T47D (cell line): ENCODE data around the gene SLC9A9.
"Not testable (repeated sequence)": the region's sequence is repeated elsewhere in the genome, so short reads cannot be mapped to it uniquely, and the experiment has no call there.

Source experiments
- DNase-seq, 2 experiments: peaks; one replicate each; pipeline versions ENCODE4 v3.0.0 to v3.0.0-alpha.2; 2011 to 2012; ENCODE audit warnings: low read depth in 1 of 2, low spot score in 1 of 2
- JUND ChIP-seq: IDR thresholded peaks from 2 replicates; pipeline ENCODE4 v1.6.1; 2012; ENCODE audit warnings: low read depth
- in situ Hi-C: cut with HindIII; loops from 2 replicates; pipeline ENCODE4 v1.10.0; 2016; ENCODE audit warnings: low sequenced_read_pairs, low pct_unique_long_range_greater_than_20kb

The SLC9A9 gene

DNA sequence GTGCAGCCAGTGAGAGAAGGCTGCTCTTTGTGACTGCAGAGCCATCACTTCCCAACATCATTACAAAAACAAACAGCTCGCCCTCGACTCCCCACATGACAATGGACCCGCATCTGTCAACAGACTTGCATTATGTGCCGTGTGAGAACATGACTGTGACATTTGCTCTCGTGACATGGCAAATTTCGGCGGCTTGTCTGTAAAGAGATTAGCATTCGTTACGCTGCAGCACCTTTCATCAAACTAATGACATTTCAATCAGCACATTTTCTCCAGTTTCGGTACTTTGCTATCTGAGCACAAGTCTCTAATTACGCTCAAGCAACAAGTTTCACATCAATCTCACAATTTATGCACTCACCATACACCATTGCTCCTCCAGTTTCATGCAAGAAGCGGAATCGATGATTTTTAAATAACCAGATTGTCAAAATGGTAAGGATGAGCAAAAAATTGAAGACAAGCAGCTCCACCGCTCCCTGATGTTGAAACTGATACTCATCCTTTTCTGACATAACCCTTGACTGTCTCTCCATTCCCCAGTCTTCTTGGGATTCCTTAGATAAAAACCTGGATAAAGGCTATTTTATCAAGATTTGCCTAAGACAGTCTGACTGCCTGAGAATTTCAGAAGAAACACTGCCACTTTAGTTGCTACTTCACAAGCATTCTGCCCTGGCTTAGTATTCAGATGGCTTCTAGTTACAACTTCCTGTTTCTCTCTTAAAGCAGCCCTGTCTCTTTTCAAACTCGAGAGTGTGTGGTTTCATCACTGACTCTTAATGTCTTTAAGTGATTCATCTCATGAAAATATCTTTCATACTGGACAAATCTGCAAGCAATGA is at the start of gene SLC9A9:
SLC9A9 (minus strand) TSS at position 682 of the 845 bp plus-strand sequence; CDS start at position 536, 146 bp downstream.
- in situ Hi-C loops: no loop called here
- no peak for TF ChIP-seq JUND
- peak; percentile 21 to 52 for DNase-seq

DNA sequence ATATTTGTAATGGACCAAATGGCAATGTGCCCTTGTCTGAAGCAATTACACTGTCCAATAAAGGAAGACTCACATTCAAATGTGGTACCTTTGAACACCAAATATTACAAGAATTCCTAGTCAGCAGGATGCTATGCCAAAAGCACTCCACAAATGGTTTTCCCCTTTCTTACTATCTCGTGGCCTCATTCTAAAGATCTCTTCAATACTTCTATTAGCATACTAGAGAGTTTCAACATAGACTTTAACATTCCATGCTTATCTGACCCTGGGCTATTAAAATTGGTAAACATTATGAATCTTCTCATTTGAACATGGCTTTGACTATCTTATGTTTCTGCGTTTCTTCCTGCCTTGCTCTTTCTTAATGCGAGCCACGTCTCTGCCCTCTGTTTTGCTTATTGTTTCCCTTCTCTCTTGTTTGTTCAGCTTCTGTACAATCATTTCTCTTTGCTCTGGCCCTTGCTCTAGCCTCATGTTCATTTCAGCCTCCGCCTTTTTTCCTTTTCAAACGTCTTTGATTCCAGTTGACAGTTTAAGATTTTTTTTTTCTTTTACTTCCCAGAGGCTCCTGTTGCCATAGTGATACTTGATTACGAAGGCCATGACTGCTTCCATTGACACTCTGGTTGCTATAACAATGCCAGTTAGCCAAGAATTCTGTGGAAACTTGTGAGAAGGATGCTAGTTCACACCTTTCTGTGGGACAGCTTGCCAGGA is 49.5 kb upstream of the SLC9A9 start:
- no peak for TF ChIP-seq JUND
- peak in 1 of 2 experiments; percentile 12 for DNase-seq
- in situ Hi-C loops: no loop called here

DNA sequence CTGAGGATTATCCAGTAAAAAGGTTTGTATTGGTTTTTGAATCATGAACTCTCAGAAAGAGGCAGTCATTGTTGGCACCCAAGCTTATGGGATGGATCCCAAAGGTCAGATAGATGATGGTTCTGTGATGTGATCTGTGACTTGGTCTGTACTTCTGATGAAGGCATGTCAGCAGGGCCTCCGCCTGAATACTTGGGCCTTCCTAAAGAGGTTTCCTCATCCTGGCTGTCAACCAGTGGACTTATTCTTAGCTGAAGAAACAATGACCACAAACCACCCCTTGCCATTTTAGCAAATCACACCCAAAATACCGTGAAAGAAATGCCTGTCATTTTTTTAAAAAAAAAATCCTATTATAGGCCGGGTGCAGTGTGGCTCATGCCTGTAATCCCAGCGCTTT is 48.2 kb upstream of the SLC9A9 start:
- TF ChIP-seq JUND: no peak
- no peak for DNase-seq
- in situ Hi-C loops: no loop called here

DNA sequence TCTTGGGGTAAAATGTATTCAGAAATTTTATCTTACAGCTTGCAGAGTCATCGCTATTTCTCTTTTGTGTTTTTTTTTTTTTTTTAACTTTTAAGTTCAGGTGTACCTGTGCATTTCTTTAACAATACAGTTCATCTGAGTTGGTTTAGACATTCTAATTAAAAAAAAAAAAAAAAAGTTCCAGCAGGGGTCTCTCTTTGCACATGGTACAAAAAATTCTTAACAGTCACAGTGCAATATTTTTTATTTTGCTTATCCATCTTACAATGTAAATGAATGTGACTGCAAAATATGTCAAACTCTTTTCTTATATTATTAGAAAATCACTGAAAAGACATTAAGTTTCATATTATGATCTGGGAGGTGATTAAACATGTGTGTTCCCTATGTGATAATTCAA is 47.5 kb upstream of the SLC9A9 start:
- TF ChIP-seq JUND: no peak
- peak in 1 of 2 experiments; percentile 59 for DNase-seq
- in situ Hi-C loops: no loop called here

DNA sequence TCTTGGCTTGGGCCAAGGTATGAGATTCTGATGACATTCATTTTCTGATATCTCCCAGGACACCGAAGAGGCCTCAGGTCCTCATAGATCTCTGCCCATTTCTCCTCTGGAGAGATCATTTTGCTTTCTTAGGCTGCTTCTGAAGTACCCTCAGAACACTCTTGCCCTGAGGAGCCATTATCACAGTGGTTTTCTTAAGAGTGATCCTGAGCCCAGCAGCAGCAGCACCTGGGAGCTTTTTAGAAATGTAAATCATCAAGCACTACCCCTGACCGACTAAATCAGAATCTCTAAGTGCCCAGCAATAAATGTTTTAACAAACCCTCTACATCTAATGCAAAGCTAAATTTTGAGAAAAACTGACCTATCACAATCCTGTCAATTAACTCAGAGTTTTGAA is 40.6 kb upstream of the SLC9A9 start:
- DNase-seq: no peak
- in situ Hi-C loops: no loop called here

DNA sequence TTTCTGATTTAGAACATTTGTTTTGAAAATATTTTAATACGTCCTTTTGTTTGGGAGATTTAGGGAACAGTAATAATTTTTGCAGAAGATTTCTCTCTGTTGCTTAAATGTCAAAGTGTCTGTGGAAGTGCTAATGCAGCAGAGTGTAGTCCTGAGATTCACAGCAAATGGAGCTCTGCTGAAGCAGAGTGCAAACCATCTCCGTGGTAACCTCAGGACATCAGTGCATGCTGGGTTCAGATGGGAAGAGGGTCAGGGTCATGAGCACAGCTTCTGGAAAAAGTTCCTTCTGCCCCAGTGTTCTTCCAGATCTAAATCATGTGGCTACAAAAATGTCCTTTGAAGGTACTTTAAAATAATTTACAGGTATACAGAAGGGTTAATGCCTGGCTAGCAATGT is 39.9 kb upstream of the SLC9A9 start:
- in situ Hi-C loops: no loop called here
- no peak for DNase-seq
- TF ChIP-seq JUND: no peak

More for the DNA sequence above, 40.6 kb upstream of the SLC9A9 start:
- TF ChIP-seq JUND: no peak

DNA sequence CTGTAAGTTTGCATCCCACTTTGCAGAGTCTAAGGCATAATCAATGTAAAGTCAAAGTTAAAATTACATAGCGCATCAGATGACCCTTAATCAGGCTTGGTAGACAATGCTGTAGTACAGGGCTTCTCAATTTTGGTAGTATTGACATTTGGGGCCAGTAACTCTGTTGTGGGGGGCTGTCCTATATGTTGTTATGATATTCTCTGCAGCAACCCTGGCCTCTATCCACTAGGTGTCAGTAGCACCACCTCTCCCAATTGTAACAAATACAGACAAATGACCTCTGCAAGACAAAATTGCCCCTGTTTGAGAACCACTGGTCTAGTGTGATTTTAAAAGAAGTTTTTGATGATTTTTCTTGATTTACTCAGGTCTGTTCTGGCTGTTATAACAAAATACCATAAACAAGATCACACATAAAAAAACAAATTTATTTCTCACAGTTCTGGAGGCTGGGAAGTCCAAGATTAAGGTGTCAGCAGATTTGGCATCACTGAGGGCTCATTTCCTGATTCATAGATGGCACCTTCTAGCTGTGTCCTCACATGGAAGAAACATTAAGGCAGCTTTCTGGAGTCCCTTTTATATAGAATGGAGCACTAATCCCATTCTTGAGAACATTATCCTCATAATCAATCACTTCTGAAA is 37.6 kb upstream of the SLC9A9 start:
- peak; percentile 19 to 69 for DNase-seq
- in situ Hi-C loops: no loop called here
- TF ChIP-seq JUND: no peak

DNA sequence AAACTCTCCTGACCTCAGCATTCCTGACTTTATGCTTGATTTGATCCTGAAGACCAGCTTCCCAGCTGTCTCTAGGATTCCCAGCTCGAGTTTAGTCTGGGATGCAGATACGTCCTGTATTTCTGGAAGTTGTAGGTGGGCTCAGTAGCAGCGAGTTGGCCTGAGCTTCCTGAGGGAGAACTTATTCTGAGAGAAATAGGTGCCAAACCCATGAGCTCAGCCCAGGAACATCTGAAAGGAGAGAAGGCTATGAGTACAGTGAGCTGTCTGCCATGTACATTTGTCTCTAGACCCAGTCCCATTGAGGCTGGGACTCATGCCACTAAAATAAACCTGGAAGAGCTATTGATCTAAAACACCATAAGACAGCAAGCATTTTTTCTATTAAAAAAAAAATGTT is 36.6 kb upstream of the SLC9A9 start:
- in situ Hi-C loops: no loop called here
- no peak for DNase-seq
- TF ChIP-seq JUND: no peak

DNA sequence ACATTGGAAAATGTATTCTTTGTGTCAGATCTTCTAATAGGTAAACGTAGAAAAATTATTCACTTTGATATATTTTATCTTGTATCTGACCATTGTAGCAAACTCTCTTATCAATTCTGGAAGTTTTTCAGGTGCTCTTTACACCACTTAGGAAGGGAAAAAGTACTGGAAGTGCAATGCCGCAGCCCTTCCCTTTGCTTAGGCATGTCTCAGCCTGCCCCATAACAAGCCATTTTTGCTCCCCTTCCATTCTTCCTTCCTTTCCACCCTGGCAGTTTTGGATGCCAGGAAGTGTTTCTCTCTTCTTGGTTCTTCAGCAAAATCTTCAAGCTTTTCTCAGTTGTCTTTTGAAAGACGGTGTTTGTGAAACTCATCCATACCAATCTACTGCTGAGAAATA is 34.9 kb upstream of the SLC9A9 start:
- in situ Hi-C loops: no loop called here
- TF ChIP-seq JUND: no peak

DNA sequence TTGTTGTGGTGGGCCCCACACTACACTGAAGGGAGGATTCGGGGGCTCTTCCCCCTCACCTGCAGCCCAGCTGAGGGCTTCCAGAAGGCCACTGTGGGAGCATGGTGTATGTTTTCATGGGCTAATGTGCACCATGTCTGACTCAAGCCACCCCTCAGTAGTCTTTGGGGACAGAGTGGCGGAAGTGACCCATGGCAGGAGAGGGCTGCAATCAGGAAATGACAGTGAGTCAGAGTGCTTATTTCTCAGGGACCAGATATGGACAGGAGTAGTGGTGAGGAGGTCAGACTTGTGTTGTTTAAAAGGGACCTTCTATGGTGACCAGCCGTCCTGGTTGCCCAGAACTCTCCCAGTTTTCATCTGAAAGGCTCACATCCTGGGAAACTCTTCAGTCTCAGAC is 32.8 kb upstream of the SLC9A9 start:
- TF ChIP-seq JUND: no peak
- no peak for DNase-seq
- in situ Hi-C loops: no loop called here

More for the DNA sequence above, 34.9 kb upstream of the SLC9A9 start:
- no peak for DNase-seq

DNA sequence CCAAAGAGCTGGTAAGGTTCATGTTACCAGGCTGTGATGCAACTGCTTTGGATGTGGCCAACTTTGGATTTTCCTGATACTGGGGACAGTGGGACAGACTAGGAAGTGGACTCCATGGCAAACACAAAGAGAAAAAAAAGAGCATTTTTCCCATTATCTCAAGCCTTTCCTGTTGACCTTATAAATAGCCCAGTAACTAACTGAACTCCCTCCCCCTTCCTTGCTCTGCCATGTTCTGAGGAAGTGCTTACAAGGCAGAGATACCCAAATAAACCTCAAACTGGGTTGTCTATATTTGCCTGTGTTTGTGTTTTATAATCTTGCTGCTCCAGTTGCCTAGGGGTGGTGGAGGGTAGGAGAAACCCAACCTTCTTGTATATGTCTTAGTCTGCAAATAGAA is 27.3 kb upstream of the SLC9A9 start:
- no peak for DNase-seq
- no peak for TF ChIP-seq JUND
- in situ Hi-C loops: no loop called here

DNA sequence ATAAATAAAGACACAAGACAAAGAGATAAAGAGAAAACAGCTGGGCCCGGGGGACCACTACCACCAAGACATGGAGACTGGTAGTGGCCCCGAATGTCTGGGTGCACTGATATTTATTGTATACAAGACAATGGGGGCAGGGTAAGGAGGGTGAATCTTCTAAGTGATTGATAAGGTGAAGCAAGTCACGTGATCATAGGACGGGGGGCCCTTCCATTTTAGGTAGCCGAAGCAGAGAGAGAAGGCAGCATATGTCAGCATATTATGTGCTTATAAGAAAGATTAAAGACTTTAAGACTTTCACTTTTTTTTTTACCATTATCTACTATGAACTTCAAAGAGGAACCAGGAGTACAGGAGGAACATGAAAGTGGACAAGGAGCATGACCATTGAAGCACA is 25.3 kb upstream of the SLC9A9 start:
- in situ Hi-C loops, DNase-seq: not testable (repeated sequence)

DNA sequence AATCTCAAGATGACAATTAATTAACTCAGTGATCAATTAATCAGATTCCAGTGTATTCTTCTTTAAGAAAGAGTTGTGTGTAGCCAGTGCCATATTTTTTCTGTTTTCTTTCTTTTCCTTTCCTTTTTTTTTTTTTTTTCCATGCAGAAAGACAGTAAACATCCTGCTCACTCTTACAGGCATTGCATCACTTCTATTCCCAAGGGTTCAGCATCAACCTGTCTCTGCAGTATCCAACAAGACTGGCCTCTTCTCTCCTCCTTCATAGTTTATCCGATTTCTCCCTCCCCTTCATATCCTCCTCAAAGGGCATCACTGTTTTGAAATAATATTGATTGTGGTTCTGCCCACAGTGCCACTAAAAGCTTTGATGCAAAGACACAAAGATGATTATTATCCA is 17.0 kb upstream of the SLC9A9 start:
- no peak for DNase-seq
- in situ Hi-C loops: no loop called here
- TF ChIP-seq JUND: no peak
